ENCODE results near the gene PTPRC.

Gene PTPRC

DNA sequence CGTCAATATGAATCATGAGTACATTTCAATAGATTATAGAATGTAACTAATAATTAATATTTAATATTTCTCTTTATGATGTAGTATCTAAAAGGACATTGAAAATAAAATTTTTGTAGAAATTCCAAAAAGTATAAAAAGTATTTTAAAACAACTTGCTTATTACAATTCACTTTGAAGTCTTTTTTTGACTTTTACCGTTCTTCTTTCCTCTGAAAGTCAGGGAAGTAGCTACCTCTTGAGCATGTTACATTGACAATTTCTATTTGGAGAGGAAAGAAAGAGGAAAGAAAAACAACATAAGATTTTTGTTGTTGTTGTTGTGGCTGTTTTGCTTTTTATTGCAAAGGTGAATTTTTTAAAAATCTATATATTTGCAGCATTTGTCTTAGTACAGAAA lies 1.3 kb downstream of the PTPRC start (continued):
- TF ChIP-seq, protein P1, sequence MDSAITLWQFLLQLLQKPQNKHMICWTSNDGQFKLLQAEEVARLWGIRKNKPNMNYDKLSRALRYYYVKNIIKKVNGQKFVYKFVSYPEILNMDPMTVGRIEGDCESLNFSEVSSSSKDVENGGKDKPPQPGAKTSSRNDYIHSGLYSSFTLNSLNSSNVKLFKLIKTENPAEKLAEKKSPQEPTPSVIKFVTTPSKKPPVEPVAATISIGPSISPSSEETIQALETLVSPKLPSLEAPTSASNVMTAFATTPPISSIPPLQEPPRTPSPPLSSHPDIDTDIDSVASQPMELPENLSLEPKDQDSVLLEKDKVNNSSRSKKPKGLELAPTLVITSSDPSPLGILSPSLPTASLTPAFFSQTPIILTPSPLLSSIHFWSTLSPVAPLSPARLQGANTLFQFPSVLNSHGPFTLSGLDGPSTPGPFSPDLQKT (IDR thresholded peaks at IDR 0.05; ENCODE audit: borderline replicate concordance, low read depth, low read length) = no peak
- TF ChIP-seq, protein P2, sequence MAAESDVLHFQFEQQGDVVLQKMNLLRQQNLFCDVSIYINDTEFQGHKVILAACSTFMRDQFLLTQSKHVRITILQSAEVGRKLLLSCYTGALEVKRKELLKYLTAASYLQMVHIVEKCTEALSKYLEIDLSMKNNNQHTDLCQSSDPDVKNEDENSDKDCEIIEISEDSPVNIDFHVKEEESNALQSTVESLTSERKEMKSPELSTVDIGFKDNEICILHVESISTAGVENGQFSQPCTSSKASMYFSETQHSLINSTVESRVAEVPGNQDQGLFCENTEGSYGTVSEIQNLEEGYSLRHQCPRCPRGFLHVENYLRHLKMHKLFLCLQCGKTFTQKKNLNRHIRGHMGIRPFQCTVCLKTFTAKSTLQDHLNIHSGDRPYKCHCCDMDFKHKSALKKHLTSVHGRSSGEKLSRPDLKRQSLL (tag by site-specific recombination; IDR thresholded peaks at IDR 0.05) = no peak
- no peak for TF ChIP-seq GFI1B (tag by site-specific recombination; IDR thresholded peaks at IDR 0.05)
- TF ChIP-seq, protein P3, sequence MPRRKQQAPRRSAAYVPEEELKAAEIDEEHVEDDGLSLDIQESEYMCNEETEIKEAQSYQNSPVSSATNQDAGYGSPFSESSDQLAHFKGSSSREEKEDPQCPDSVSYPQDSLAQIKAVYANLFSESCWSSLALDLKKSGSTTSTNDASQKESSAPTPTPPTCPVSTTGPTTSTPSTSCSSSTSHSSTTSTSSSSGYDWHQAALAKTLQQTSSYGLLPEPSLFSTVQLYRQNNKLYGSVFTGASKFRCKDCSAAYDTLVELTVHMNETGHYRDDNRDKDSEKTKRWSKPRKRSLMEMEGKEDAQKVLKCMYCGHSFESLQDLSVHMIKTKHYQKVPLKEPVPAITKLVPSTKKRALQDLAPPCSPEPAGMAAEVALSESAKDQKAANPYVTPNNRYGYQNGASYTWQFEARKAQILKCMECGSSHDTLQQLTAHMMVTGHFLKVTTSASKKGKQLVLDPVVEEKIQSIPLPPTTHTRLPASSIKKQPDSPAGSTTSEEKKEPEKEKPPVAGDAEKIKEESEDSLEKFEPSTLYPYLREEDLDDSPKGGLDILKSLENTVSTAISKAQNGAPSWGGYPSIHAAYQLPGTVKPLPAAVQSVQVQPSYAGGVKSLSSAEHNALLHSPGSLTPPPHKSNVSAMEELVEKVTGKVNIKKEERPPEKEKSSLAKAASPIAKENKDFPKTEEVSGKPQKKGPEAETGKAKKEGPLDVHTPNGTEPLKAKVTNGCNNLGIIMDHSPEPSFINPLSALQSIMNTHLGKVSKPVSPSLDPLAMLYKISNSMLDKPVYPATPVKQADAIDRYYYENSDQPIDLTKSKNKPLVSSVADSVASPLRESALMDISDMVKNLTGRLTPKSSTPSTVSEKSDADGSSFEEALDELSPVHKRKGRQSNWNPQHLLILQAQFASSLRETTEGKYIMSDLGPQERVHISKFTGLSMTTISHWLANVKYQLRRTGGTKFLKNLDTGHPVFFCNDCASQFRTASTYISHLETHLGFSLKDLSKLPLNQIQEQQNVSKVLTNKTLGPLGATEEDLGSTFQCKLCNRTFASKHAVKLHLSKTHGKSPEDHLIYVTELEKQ (tag by site-specific recombination; IDR thresholded peaks at IDR 0.05; ENCODE audit: borderline replicate concordance) = no peak

DNA sequence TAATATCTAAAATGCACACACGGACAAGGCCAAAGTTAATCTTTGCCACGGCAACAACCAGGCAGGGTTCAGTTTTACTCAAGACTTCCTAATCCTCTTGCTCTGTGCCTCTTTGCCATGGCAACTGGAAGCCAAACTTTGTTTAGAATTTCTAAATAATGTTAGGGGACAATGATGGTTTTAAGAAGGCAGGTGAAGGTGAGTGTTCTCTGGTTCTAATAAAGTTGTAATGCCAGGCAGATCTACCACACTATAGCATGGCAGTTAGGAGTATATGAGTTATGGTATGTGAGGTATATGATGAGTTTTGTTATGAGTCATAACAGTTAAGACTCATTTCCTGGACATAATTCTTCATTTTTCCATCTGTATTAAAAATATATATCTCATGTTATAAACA lies 2.7 kb downstream of the PTPRC start:
- POLR2A ChIA-PET = no interaction called here
- no peaks in the 10 kb centered on the region for H3K36me3 ChIP-seq (ENCODE audit: control insufficient read depth in 2 of 2, insufficient read depth in 1 of 2, low read length in 2 of 2)
- H3K27ac ChIP-seq (ENCODE audit: extremely low read depth, low read depth, low read length) = no peak overlapping the region
- no peak overlapping the region for H3K4me3 ChIP-seq (ENCODE audit: low read depth, low read length)
- H3K9me3 ChIP-seq (ENCODE audit: control insufficient read depth, insufficient read depth, low read depth, low read length) = no peaks in the 10 kb centered on the region
- H3K4me1 ChIP-seq (ENCODE audit: control insufficient read depth, insufficient read depth, low read length) = no peaks in the 10 kb centered on the region
- TF ChIP-seq ZNF473 (tag by site-specific recombination; IDR thresholded peaks at IDR 0.05) (no peak), ZNF501 (tag by site-specific recombination; IDR thresholded peaks at IDR 0.05) (no peak), ZNF654 (tag by site-specific recombination; IDR thresholded peaks at IDR 0.05; ENCODE audit: low read depth) (no peak), ZNF660 (tag by site-specific recombination; IDR thresholded peaks at IDR 0.05) (no peak), ZNF211 (tag by site-specific recombination; IDR thresholded peaks at IDR 0.05; ENCODE audit: low read depth) (no peak), ZNF138 (tag by site-specific recombination; IDR thresholded peaks at IDR 0.05; ENCODE audit: borderline replicate concordance) (no peak), ZNF600 (tag by site-specific recombination; IDR thresholded peaks at IDR 0.05) (no peak), ZXDB (tag by site-specific recombination; IDR thresholded peaks at IDR 0.05) (no peak), ZNF350 (tag by site-specific recombination; IDR thresholded peaks at IDR 0.05) (no peak), ZNF791 (tag by site-specific recombination; IDR thresholded peaks at IDR 0.05) (no peak)
- TF ChIP-seq, protein P4, sequence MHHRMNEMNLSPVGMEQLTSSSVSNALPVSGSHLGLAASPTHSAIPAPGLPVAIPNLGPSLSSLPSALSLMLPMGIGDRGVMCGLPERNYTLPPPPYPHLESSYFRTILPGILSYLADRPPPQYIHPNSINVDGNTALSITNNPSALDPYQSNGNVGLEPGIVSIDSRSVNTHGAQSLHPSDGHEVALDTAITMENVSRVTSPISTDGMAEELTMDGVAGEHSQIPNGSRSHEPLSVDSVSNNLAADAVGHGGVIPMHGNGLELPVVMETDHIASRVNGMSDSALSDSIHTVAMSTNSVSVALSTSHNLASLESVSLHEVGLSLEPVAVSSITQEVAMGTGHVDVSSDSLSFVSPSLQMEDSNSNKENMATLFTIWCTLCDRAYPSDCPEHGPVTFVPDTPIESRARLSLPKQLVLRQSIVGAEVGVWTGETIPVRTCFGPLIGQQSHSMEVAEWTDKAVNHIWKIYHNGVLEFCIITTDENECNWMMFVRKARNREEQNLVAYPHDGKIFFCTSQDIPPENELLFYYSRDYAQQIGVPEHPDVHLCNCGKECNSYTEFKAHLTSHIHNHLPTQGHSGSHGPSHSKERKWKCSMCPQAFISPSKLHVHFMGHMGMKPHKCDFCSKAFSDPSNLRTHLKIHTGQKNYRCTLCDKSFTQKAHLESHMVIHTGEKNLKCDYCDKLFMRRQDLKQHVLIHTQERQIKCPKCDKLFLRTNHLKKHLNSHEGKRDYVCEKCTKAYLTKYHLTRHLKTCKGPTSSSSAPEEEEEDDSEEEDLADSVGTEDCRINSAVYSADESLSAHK (tag by site-specific recombination; IDR thresholded peaks at IDR 0.05) = no peak
- CTCF ChIA-PET = no interaction called here

DNA sequence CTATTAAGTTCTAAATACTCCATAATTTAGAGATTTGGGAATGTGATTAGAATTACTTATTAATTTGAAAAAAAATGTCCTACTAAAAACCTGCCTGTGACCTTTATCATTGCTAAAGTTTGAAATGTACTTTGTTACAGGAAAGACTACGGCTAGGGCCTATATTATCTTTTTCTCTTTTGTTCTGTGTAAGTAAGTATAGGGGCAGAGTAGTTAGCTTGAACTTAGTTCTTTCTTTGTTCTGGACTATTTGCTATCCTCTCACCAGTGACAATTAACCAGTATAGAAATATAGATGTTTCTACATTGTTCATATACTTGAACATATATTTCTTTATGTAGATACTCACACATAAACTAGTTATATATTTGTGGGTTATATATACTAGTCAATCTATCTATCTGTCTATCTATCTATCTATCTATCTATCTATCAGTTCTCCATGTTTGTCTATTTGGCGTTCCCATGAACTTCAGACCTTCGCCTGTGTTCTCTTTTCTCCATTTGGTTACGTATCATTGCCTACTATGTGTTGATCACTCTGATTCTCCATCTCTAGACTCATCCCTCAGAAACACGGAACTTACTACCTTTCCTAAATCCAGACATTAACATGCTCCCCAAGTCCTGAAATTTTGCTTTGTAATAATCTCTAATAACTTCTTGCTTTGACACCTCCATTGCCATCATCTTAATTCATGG lies 3.3 kb downstream of the PTPRC start:
- ChIA-PET POLR2A (no interaction called here), CTCF (no interaction called here)
- H3K9me3 ChIP-seq (ENCODE audit: control insufficient read depth, insufficient read depth, low read depth, low read length) = no peaks in the 10 kb centered on the region
- H3K36me3 ChIP-seq (ENCODE audit: control insufficient read depth in 2 of 2, insufficient read depth in 1 of 2, low read length in 2 of 2) = no peaks in the 10 kb centered on the region
- no peaks in the 10 kb centered on the region for H3K4me1 ChIP-seq (ENCODE audit: control insufficient read depth, insufficient read depth, low read length)
- H3K4me3 ChIP-seq (ENCODE audit: low read depth, low read length) = no peak overlapping the region
- no peak overlapping the region for H3K27ac ChIP-seq (ENCODE audit: extremely low read depth, low read depth, low read length)
- TF ChIP-seq ZNF747 (tag by site-specific recombination; IDR thresholded peaks at IDR 0.05) = no peak
- TF ChIP-seq ZNF341 (tag by site-specific recombination; IDR thresholded peaks at IDR 0.05; ENCODE audit: low read depth) = no peak
- TF ChIP-seq ZNF138 (tag by site-specific recombination; IDR thresholded peaks at IDR 0.05; ENCODE audit: borderline replicate concordance) = no peak
- TF ChIP-seq KLF1 (tag by site-specific recombination; IDR thresholded peaks at IDR 0.05) = no peak
- TF ChIP-seq, protein P5, sequence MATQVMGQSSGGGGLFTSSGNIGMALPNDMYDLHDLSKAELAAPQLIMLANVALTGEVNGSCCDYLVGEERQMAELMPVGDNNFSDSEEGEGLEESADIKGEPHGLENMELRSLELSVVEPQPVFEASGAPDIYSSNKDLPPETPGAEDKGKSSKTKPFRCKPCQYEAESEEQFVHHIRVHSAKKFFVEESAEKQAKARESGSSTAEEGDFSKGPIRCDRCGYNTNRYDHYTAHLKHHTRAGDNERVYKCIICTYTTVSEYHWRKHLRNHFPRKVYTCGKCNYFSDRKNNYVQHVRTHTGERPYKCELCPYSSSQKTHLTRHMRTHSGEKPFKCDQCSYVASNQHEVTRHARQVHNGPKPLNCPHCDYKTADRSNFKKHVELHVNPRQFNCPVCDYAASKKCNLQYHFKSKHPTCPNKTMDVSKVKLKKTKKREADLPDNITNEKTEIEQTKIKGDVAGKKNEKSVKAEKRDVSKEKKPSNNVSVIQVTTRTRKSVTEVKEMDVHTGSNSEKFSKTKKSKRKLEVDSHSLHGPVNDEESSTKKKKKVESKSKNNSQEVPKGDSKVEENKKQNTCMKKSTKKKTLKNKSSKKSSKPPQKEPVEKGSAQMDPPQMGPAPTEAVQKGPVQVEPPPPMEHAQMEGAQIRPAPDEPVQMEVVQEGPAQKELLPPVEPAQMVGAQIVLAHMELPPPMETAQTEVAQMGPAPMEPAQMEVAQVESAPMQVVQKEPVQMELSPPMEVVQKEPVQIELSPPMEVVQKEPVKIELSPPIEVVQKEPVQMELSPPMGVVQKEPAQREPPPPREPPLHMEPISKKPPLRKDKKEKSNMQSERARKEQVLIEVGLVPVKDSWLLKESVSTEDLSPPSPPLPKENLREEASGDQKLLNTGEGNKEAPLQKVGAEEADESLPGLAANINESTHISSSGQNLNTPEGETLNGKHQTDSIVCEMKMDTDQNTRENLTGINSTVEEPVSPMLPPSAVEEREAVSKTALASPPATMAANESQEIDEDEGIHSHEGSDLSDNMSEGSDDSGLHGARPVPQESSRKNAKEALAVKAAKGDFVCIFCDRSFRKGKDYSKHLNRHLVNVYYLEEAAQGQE (tag by site-specific recombination; IDR thresholded peaks at IDR 0.05) = no peak
- no peak for TF ChIP-seq ZNF660 (tag by site-specific recombination; IDR thresholded peaks at IDR 0.05)
- no peak for TF ChIP-seq SP2 (tag by site-specific recombination; IDR thresholded peaks at IDR 0.05)
